GM18861 (cell line): ENCODE data around the gene SWT1.

Experiments
- ATAC-seq: cut with Tn5 transposase; IDR thresholded peaks from one replicate; pipeline ENCODE4 v1.9.1; 2021; ENCODE audit not compliant: unreplicated experiment

SWT1 gene

GRCh38 chr1:185156854-185157598, at the start of gene SWT1, which contains the start of gene TRMT1L:
Gene SWT1 (plus strand): TSS chr1:185157167. CDS start chr1:185160842, 3,675 bp downstream.
Gene TRMT1L (minus strand): TSS chr1:185156953. CDS start chr1:185156712, 241 bp downstream.
- ATAC-seq = peak; percentile 87

GRCh38 chr1:185108321-185108720, 48.6 kb upstream of the SWT1 start:
- no peak for ATAC-seq

GRCh38 chr1:185110145-185110544, 46.8 kb upstream of the SWT1 start:
- no peak for ATAC-seq

- no peak for ATAC-seq
Measured at GRCh38 chr1:185111873-185112272, 45.1 kb upstream of the SWT1 start.

GRCh38 chr1:185112356-185112755, 44.6 kb upstream of the SWT1 start:
- ATAC-seq = no peak

- ATAC-seq = no peak
Measured at GRCh38 chr1:185129708-185130107, 27.3 kb upstream of the SWT1 start.

GRCh38 chr1:185132534-185132933, 24.4 kb upstream of the SWT1 start:
- ATAC-seq = no peak

GRCh38 chr1:185137896-185138545, 18.9 kb upstream of the SWT1 start:
- no peak for ATAC-seq

- no peak for ATAC-seq
Measured at GRCh38 chr1:185139246-185139645, 17.7 kb upstream of the SWT1 start.

- no peak for ATAC-seq
Measured at GRCh38 chr1:185144233-185144632, 12.7 kb upstream of the SWT1 start.

- no peak for ATAC-seq
Measured at GRCh38 chr1:185151215-185151614, 5.8 kb upstream of the SWT1 start.

- ATAC-seq = no peak
Measured at GRCh38 chr1:185152187-185152767, 4.7 kb upstream of the SWT1 start.

- ATAC-seq = no peak
Measured at GRCh38 chr1:185154912-185155513, 2.0 kb upstream of the SWT1 start.

GRCh38 chr1:185155600-185156287, 1.2 kb upstream of the SWT1 start:
- ATAC-seq = no peak

GRCh38 chr1:185156288-185156853, 596 bp upstream of the SWT1 start:
- peak; percentile 16 for ATAC-seq

GRCh38 chr1:185157599-185158412, 839 bp downstream of the SWT1 start:
- no peak for ATAC-seq

GRCh38 chr1:185158800-185159199, 1.8 kb downstream of the SWT1 start:
- ATAC-seq = no peak

- ATAC-seq = no peak
Measured at GRCh38 chr1:185159966-185160365, 3.0 kb downstream of the SWT1 start.

- ATAC-seq = no peak
Measured at GRCh38 chr1:185162491-185162890, 5.5 kb downstream of the SWT1 start.

- no peak for ATAC-seq
Measured at GRCh38 chr1:185166106-185166505, 9.1 kb downstream of the SWT1 start.
